A673 (cell line): Measurements from ENCODE around the gene TMPRSS13. TPM values are rescaled to one million over a fixed set of nuclear protein-coding genes. Genes with fewer than 3 reads are reported as not detected.

Source experiments
- BruUV-seq: library from RNA; stranded (reverse); fragments of 400-500 nt; replicated peaks from 2 replicates; lab custom pipeline; 2021; lab: Mats Ljungman, UMichigan
- CTCF ChIA-PET: fragments of 300-600 bp; sonication (Branson Sonifier 250); formaldehyde crosslinking; loops from one replicate; lab custom pipeline; 2022; ENCODE audit warnings: antibody characterized with exemption; lab: Charles Lee
- POLR2A ChIA-PET: fragments of 300-600 bp; sonication (Branson Sonifier 250); formaldehyde crosslinking; loops from one replicate; lab custom pipeline; 2022; ENCODE audit warnings: antibody characterized with exemption; ENCODE audit not compliant: low non-redundant PET; lab: Charles Lee
- DNase-seq: peaks from one replicate; pipeline ENCODE4 v3.0.0-alpha.2; 2015; ENCODE audit warnings: low spot score
- H3K27ac ChIP-seq: fragments of 200-600 bp; sonication (generic); 2 replicates; pipeline ENCODE4 v1.5.1; 2016; ENCODE audit warnings: mixed run types, low read depth, mild to moderate bottlenecking, mixed read lengths, antibody characterized with exemption, low read length; ENCODE audit not compliant: poor library complexity, severe bottlenecking
- H3K27me3 ChIP-seq: fragments of 200-600 bp; sonication (generic); replicated peaks from 2 replicates; pipeline ENCODE4 v1.6.1; 2017; ENCODE audit warnings: mixed run types, low read depth, mild to moderate bottlenecking, mixed read lengths, antibody characterized with exemption, low read length; ENCODE audit not compliant: insufficient read depth, poor library complexity
- H3K36me3 ChIP-seq: fragments of 200-600 bp; sonication (generic); 2 replicates; pipeline ENCODE4 v1.6.1; 2016; ENCODE audit warnings: mixed run types, mild to moderate bottlenecking, mixed read lengths, antibody characterized with exemption, low read length; ENCODE audit not compliant: insufficient read depth, poor library complexity, severe bottlenecking
- H3K4me1 ChIP-seq: fragments of 200-600 bp; sonication (generic); 2 replicates; pipeline ENCODE4 v1.6.1; 2017; ENCODE audit warnings: mixed run types, mild to moderate bottlenecking, mixed read lengths, antibody characterized with exemption, low read length; ENCODE audit not compliant: insufficient read depth, poor library complexity, severe bottlenecking
- H3K4me3 ChIP-seq: fragments of 200-600 bp; sonication (generic); 2 replicates; pipeline ENCODE4 v1.5.1; 2016; ENCODE audit warnings: low read depth, mixed run types, mild to moderate bottlenecking, mixed read lengths, low read length; ENCODE audit not compliant: poor library complexity, severe bottlenecking
- H3K9me3 ChIP-seq: fragments of 200-600 bp; sonication (generic); 2 replicates; pipeline ENCODE4 v1.6.1; 2016; ENCODE audit warnings: mixed run types, low read depth, mild to moderate bottlenecking, mixed read lengths, antibody characterized with exemption, low read length; ENCODE audit not compliant: poor library complexity, severe bottlenecking
- CTCF ChIP-seq: fragments of 300-800, 200-600 bp; sonication (generic); conservative IDR thresholded peaks from 2 replicates; pipeline ENCODE4 v1.5.1; 2017; ENCODE audit warnings: low read depth, mild to moderate bottlenecking, antibody characterized with exemption, low read length, moderate library complexity, mixed read lengths
- EZH2 ChIP-seq: fragments of 200-600 bp; sonication (generic); IDR thresholded peaks from 2 replicates; pipeline ENCODE4 v1.6.1; 2017; ENCODE audit warnings: borderline replicate concordance, low read depth, mild to moderate bottlenecking, mixed read lengths, antibody characterized with exemption, low read length; ENCODE audit not compliant: poor library complexity, severe bottlenecking
- intact Hi-C: fragments of 100-400 bp; cut with micrococcal nuclease; formaldehyde crosslinking; loops from one replicate; pipeline ENCODE4 v1.10.0; 2022; ENCODE audit not compliant: unreplicated experiment
- total RNA-seq: library from RNA; stranded (reverse); gene quantifications from 2 replicates; pipeline ENCODE4 v1.2.3, GENCODE V29; 2021

Gene TMPRSS13
- total RNA-seq, 1 experiment from 2014 or later: not detected

- Histone ChIP-seq H3K27ac (no peak overlapping the region), H3K27me3 (no peaks in the 10 kb centered on the region), H3K36me3 (no peaks in the 10 kb centered on the region), H3K4me1 (no peaks in the 10 kb centered on the region), H3K4me3 (no peak overlapping the region), H3K9me3 (no peaks in the 10 kb centered on the region)
- BruUV-seq: no TSS peak
- ChIA-PET POLR2A (no interaction called here), CTCF (interaction anchor here (0.6 kb wide), 1 partner anchor 46 kb away, joined by 3 read pairs; no protein-coding TSS in a partner anchor)
- intact Hi-C loops: no loop called here
- no peak for DNase-seq
- no peak for TF ChIP-seq CTCF
- no peak for TF ChIP-seq EZH2
These were observed 28.3 kb downstream of the TMPRSS13 start for GRCh38 chr11:117900720-117901440.

GRCh38 chr11:117900121-117900648 lies 29.0 kb downstream of the TMPRSS13 start:
- H3K27me3 ChIP-seq: no peaks in the 10 kb centered on the region
- ChIA-PET CTCF (interaction anchor here (0.6 kb wide), 1 partner anchor 46 kb away, joined by 3 read pairs; no protein-coding TSS in a partner anchor), POLR2A (no interaction called here)
- DNase-seq: no peak
- no TSS peak for BruUV-seq
- H3K9me3 ChIP-seq: no peaks in the 10 kb centered on the region
- no peaks in the 10 kb centered on the region for H3K4me1 ChIP-seq
- H3K27ac ChIP-seq: no peak overlapping the region
- TF ChIP-seq EZH2 (no peak), CTCF (no peak)
- intact Hi-C loops: no loop called here
- no peaks in the 10 kb centered on the region for H3K36me3 ChIP-seq
- H3K4me3 ChIP-seq: no peak overlapping the region

- intact Hi-C loops: no loop called here
- Histone ChIP-seq H3K27me3 (peaks cover 5% of the 10 kb centered on the region), H3K9me3 (no peaks in the 10 kb centered on the region), H3K36me3 (no peaks in the 10 kb centered on the region), H3K27ac (no peak overlapping the region), H3K4me3 (no peak overlapping the region), H3K4me1 (no peaks in the 10 kb centered on the region)
- no peak for DNase-seq
- ChIA-PET CTCF (no interaction called here), POLR2A (no interaction called here)
- no TSS peak for BruUV-seq
- TF ChIP-seq CTCF (no peak), EZH2 (no peak)
These were observed 31.1 kb downstream of the TMPRSS13 start for GRCh38 chr11:117898059-117898458.
